Stimulated activated CD4-positive, alpha-beta T cell treated with anti-CD3 and anti-CD28 coated beads, TNF-alpha, amount 100 ng/mL, for 1 hour (primary cell): ENCODE results near the gene BNIP5.
A peak's percentile ranks its signal among the peaks of the same experiment; 100 is the strongest.
"Not testable (repeated sequence)": the region's sequence is repeated elsewhere in the genome, so short reads cannot be mapped to it uniquely, and the experiment has no call there.

ENCODE experiments used
- DNase-seq, 3 donors: peaks; one replicate each; pipeline ENCODE4 v3.0.0-alpha.2; 2020; ENCODE audit warnings: low read depth in 3 of 3, low spot score in 1 of 3

BNIP5 gene

DNA sequence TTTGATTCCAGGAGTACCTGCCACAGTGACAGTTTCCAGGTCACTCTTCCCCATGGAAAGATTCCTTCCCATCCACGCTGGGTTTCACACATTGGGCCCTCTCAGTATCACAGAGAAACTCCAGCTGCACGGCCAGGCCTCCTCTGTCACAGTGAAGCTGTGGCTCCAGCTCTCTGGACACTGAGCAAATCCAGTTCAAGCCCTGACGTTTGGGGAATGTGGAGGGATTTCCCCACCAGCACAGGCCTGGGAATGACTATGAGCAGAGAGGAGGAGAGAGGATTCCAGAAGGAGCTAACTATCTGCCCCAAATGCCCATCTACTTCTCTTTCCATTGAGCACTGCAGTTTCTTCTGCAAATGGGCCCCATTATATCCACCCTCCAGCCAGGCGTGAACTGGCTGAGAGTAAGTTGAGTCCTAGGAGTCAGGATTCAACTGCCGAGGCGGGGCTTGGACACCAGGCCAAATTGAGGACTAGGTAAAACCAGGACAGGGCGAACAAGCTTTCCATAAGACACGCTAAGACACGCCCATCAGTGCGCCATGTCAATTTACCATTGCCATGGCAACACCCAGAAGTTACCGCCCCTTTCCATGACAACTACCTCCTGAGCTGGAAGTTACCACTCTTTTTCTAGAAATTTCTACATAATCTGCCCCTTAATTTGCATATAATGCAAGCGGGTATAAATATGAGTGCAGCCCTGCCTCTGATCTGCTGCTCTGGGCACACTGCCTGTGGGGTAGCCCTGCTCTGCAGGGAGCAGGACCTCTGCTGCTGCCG is 9.2 kb upstream of the BNIP5 start:
- DNase-seq, result no peak

- DNase-seq, result no peak
Observed at GRCh38 chr6:36343109-36343680, 6.5 kb upstream of the BNIP5 start.

DNA sequence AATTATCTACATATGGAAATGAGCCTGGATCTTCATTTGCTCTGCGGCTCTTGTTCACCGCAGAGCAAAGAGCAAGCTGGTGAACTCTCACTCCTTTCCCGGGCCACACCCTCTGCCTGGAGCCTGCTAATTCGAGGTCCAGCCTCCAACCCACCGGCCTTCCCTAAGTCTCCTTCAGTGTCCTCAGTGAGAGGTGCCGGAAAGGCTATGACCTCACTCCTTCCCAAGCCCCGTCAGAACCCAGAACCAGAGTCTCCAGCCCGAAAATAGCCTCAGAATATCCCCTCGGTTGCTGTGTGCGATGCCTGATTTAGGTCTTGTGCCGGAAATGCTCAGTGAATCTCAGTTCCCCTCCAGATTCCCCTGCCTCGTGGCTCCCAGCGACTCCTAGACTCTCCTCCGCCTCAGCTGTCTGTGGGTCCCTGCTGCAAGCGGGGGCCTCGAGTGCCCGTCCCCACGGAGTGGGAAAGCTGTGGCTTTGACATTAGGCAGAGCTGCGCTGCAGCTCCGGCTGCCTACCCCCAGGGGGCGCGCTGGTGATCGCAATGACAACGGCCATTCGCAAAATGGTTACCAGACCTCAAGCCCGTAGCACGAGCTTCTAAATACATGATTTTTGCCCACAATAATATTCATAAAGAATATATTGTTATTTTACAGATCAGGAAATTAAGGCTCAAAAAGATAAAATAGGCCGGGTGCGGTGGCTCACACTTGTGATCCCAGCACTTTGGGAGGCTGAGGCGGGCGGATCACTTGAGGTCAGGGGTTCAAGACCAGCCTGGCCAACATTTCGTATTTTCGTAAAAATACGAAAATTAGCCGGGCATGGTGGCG is 4.1 kb upstream of the BNIP5 start:
- DNase-seq, result peak; percentile 8 to 75 (median 40)

DNA sequence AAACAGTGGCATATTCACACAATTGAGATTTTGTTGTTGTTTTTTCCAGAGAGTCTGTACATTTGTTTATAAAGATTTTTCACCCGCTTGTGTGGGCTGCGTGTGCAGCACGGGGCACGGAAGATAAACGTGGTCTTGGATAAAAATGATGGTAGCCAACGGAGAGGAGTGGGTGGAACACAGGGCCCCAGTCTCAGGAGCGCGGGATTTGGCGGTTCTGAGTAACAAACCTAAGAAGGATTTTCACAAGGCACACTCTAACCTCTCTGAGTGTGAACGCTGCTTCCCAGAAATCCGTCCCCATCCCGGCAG is 3.6 kb upstream of the BNIP5 start:
- no peak for DNase-seq

DNA sequence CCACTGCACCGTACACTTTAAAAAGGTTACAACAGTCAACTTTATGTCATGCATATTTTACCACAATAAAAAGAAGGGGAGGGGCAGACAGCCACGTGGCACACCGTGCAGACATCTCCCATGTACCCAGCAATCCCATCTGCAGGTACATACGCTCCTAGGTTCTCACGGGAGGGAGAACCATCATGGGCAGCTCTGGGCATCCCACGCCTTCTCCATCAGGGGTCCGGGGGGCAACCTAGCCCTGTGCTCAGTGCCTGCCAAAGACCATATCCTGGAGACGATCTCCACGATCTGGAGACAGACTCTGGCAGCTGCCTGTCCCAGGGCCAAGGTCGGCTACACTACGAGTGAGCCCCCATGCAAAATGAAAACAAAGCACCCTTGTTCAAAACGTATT is 2.5 kb upstream of the BNIP5 start:
- no peak for DNase-seq

GRCh38 chr6:36338223-36338622 is 1.5 kb upstream of the BNIP5 start:
- DNase-seq, result not testable (repeated sequence)

- no peak for DNase-seq
Observed at GRCh38 chr6:36337814-36338213, 1.1 kb upstream of the BNIP5 start.

- DNase-seq, result no peak
Observed at GRCh38 chr6:36336208-36336710, 429 bp downstream of the BNIP5 start.

GRCh38 chr6:36335465-36336207 is 1.1 kb downstream of the BNIP5 start:
- DNase-seq, result no peak

- DNase-seq, result no peak
Observed at GRCh38 chr6:36334832-36335459, 1.7 kb downstream of the BNIP5 start.

DNA sequence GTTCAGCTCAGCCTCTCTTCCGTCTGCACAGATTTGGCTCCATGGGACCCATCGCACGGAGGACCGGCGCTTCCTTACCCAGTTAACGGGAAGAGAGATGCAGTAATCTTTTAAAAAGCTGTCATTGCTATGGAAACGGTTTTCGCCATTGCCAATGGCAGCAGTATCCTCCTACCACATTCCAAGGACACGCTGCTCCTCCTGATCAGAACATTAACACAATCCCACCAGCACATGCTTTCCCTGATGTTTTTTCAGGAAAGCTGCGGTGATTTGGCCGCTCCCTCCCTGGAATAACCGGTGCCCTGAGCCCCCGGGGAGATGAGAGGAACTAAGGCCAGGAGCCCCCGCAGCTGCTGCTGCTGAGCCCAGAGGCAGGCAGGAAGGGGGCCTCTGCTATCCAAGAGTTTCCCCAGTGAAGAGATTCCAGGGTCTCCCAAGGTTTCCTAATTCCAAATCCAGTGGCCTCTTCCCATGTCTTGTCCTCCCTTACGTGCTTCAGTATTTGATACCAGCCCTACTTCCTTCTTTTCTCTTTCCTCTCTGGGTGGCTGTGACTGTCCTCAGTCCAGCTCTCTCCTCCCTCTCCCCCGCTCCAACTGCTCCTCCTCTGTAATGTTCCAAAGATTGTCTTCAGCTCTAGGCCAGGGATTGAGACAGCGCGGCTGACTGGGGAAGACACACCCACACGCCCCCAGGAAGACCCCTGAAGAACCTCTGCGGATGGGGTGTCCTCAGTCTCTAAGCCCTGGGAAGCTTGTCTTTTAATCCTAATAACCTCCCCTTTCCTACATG is 2.6 kb downstream of the BNIP5 start:
- no peak for DNase-seq

DNA sequence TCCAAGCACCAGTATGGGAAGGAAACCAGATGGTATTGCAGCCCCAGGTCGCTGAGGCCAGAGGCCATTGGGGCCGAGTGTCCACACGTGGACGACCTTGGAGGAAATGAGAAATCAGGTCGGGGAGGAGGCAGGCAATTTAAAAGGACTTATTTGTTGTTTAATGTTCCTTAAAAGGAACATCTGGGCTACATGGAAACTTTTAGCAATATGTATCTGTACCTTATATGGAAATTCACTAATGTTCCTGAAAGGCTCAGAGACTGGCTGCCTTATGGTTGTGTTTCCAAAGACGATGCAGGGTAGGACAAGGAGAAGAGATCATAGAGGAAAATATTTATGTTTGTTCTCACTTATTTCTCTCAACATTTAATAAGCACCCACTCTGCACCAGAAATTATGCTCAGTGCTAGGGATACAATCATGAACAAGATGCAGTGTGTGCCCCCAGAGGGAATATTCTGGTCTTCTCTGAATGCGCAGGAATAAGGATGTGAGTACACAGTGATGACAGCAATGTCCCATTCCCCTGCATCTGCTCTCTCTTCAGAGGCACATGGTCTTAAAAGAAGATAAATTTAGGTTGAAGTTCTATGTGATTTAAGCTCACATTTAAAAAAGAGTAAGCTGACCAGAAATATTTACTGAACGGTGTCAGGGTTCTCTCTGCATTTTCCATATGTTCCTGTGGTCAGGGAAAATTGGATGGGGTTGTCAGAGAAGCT is 3.4 kb downstream of the BNIP5 start:
- DNase-seq, result no peak

DNA sequence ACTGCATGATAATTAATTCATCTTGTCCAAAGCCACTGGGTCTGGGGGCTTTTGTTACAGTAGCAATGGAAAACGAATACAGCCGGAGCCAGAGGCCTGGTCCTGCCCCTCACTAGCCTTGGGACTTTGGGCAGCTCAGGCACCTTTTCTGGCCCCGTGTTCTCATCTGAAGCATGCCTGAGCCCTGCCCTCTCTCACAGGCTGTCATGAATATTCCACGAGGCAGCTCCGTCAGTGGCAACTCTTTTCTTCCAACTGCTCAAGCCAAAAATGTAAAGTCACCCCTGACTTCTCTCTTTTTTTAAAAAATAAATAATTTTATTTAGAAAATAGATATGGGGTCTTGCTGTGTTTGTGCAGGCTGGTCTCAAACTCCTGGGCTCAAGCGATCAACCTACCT is 5.3 kb downstream of the BNIP5 start:
- no peak for DNase-seq

GRCh38 chr6:36330366-36330765 is 6.3 kb downstream of the BNIP5 start:
- no peak for DNase-seq

DNA sequence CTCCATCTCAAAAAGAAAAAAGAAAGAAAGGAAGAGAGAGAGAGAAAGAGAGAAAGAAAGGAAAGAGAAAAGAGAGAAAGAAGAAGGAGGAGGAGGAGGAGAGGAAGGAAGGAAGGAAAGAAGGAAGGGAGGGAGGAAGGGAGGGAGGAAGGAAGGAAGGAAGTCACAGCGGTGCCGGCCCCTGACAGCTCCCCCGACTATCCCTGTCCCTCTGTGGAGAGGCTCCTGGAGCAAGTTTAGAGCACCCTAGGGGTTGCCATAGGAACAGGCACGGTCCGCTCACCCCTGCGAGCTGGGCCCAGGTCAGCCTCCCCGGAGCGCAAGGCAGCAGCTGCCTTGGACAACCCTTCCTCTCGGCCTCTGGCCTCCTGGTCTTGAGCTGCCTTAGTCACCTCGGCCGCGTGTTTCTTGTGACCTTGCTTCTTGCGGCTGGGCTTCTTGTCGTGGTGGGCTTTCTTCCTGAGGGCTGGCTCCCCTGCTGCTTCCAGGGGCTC is 6.8 kb downstream of the BNIP5 start:
- DNase-seq, result no peak

- no peak for DNase-seq
Observed at GRCh38 chr6:36328600-36328999, 8.1 kb downstream of the BNIP5 start.

GRCh38 chr6:36327919-36328236 is 8.8 kb downstream of the BNIP5 start:
- DNase-seq, result no peak

- DNase-seq, result no peak
Observed at GRCh38 chr6:36327226-36327918, 9.3 kb downstream of the BNIP5 start.
